Caco-2 (cell line): ENCODE results near the gene COL4A2. TPM values are rescaled to one million over a fixed set of nuclear protein-coding genes. Genes with fewer than 3 reads are reported as not detected.

Experiments
- BruUV-seq: library from RNA; stranded (reverse); fragments of 400-500 nt; replicated peaks from 2 replicates; lab custom pipeline; 2021; lab: Mats Ljungman, UMichigan
- CTCF ChIA-PET: fragments of 300-600 bp; sonication (Branson Sonifier 250); formaldehyde crosslinking; loops from one replicate; lab custom pipeline; 2022; ENCODE audit warnings: antibody characterized with exemption; lab: Charles Lee
- POLR2A ChIA-PET: fragments of 300-600 bp; sonication (Branson Sonifier 250); formaldehyde crosslinking; loops from one replicate; lab custom pipeline; 2022; ENCODE audit warnings: antibody characterized with exemption; lab: Charles Lee
- DNase-seq, 2 experiments: peaks; one replicate each; pipeline versions ENCODE4 v3.0.0 to v3.0.0-alpha.2; 2020 to 2022
- H3K27me3 ChIP-seq: replicated peaks from 2 replicates; pipeline ENCODE4 v1.6.0; 2011; ENCODE audit warnings: low read length; ENCODE audit not compliant: control insufficient read depth, insufficient read depth
- H3K36me3 ChIP-seq: 2 replicates; pipeline ENCODE4 v1.5.1; 2011; ENCODE audit warnings: low read length; ENCODE audit not compliant: control insufficient read depth, insufficient read depth
- H3K4me1 ChIP-seq: fragments of 250-450 bp; sonication (Bioruptor Pico); 2 replicates; pipeline ENCODE4 v1.5.1; 2020; ENCODE audit warnings: mild to moderate bottlenecking
- H3K4me3 ChIP-seq: 2 replicates; pipeline ENCODE4 v1.5.1; 2011; ENCODE audit warnings: low read depth, mild to moderate bottlenecking, control low read depth, low read length
- H3K9me3 ChIP-seq: fragments of 250-450 bp; sonication (Bioruptor Pico); 2 replicates; pipeline ENCODE4 v1.5.1; 2020; ENCODE audit warnings: mild to moderate bottlenecking, moderate library complexity
- H3K27ac Mint-ChIP-seq: one replicate; pipeline ENCODE4 v1.8.0; 2022; ENCODE audit warnings: mixed read lengths; ENCODE audit not compliant: unreplicated experiment
- H3K27me3 Mint-ChIP-seq: one replicate; pipeline ENCODE4 v1.8.0; 2022; ENCODE audit warnings: mixed read lengths; ENCODE audit not compliant: insufficient read depth, unreplicated experiment
- H3K36me3 Mint-ChIP-seq: one replicate; pipeline ENCODE4 v1.8.0; 2022; ENCODE audit warnings: mild to moderate bottlenecking, mixed read lengths; ENCODE audit not compliant: insufficient read depth, unreplicated experiment
- H3K4me1 Mint-ChIP-seq: one replicate; pipeline ENCODE4 v1.8.0; 2022; ENCODE audit warnings: low read depth, mixed read lengths; ENCODE audit not compliant: unreplicated experiment
- H3K4me3 Mint-ChIP-seq: one replicate; pipeline ENCODE4 v1.8.0; 2022; ENCODE audit warnings: mild to moderate bottlenecking, moderate library complexity, mixed read lengths; ENCODE audit not compliant: unreplicated experiment
- H3K9me3 Mint-ChIP-seq: one replicate; pipeline ENCODE4 v1.8.0; 2022; ENCODE audit warnings: mixed read lengths; ENCODE audit not compliant: unreplicated experiment
- CTCF ChIP-seq, 2 experiments: fragments of 200-600 bp in 1 of 2; IDR thresholded peaks; 1 replicate in 1 of 2; 2 replicates in 1 of 2; pipeline versions ENCODE4 v1.5.1 to v1.8.0; 2011 to 2022; ENCODE audit warnings: antibody characterized with exemption in 1 of 2, control low read depth in 1 of 2, inconsistent platforms in 1 of 2, low read depth in 1 of 2, low read length in 1 of 2, mild to moderate bottlenecking in 1 of 2, moderate library complexity in 1 of 2; ENCODE audit not compliant: insufficient read depth in 1 of 2, severe bottlenecking in 1 of 2, unreplicated experiment in 1 of 2
- intact Hi-C: fragments of 100-400 bp; cut with micrococcal nuclease; formaldehyde crosslinking; loops from one replicate; pipeline ENCODE4 v1.10.0; 2022; ENCODE audit not compliant: unreplicated experiment
- total RNA-seq: library from RNA; stranded (reverse); gene quantifications from 2 replicates; pipeline ENCODE4 v1.2.3, GENCODE V29; 2022

Gene COL4A2
- total RNA-seq, 1 experiment from 2014 or later, result 19.2 TPM

GRCh38 chr13:110301083-110301482 lies 6.0 kb upstream of the COL4A2 start:
- H3K27ac Mint-ChIP-seq, result no peak overlapping the region
- no peaks in the 10 kb centered on the region for H3K36me3 Mint-ChIP-seq

GRCh38 chr13:110301606-110302553 lies 5.2 kb upstream of the COL4A2 start:
- intact Hi-C loops, result no loop called here
- Histone ChIP-seq H3K36me3 (no peaks in the 10 kb centered on the region), H3K4me3 (no peak overlapping the region), H3K27me3 (no peaks in the 10 kb centered on the region), H3K4me1 (peaks cover 8% of the 10 kb centered on the region), H3K9me3 (no peaks in the 10 kb centered on the region)
- Mint-ChIP-seq H3K27ac (no peak overlapping the region), H3K9me3 (peaks cover 12% of the 10 kb centered on the region), H3K36me3 (no peaks in the 10 kb centered on the region), H3K27me3 (no peaks in the 10 kb centered on the region), H3K4me1 (peaks cover 29% of the 10 kb centered on the region), H3K4me3 (no peak overlapping the region)
- POLR2A ChIA-PET, result no interaction called here
- CTCF ChIA-PET, result no interaction called here
- no TSS peak for BruUV-seq
- no peak for TF ChIP-seq CTCF (IDR thresholded peaks at IDR 0.05; ENCODE audit: insufficient read depth in 1 of 2, low read depth in 1 of 2, low read length in 1 of 2, severe bottlenecking in 1 of 2, unreplicated experiment in 1 of 2)
- DNase-seq, result no peak

More at GRCh38 chr13:110301083-110301482, 6.0 kb upstream of the COL4A2 start:
- intact Hi-C loops, result no loop called here
- Mint-ChIP-seq H3K9me3 (peaks cover 12% of the 10 kb centered on the region), H3K27me3 (no peaks in the 10 kb centered on the region), H3K4me3 (no peak overlapping the region), H3K4me1 (peaks cover 29% of the 10 kb centered on the region)
- no peak for TF ChIP-seq CTCF (IDR thresholded peaks at IDR 0.05; ENCODE audit: insufficient read depth in 1 of 2, low read depth in 1 of 2, low read length in 1 of 2, severe bottlenecking in 1 of 2, unreplicated experiment in 1 of 2)
- no TSS peak for BruUV-seq
- no peaks in the 10 kb centered on the region for H3K36me3 ChIP-seq
- no peak for DNase-seq
- no peaks in the 10 kb centered on the region for H3K9me3 ChIP-seq
- H3K4me3 ChIP-seq, result no peak overlapping the region
- no peaks in the 10 kb centered on the region for H3K27me3 ChIP-seq
- CTCF ChIA-PET, result interaction anchor here (0.8 kb wide), 1 partner anchor 11 kb away, joined by 3 read pairs; no protein-coding TSS in a partner anchor
- H3K4me1 ChIP-seq, result peaks cover 8% of the 10 kb centered on the region
- POLR2A ChIA-PET, result no interaction called here

- CTCF ChIA-PET, result no interaction called here
- intact Hi-C loops, result no loop called here
- H3K4me3 ChIP-seq, result no peak overlapping the region
- H3K27me3 ChIP-seq, result no peaks in the 10 kb centered on the region
- DNase-seq, result no peak
- no peak overlapping the region for H3K4me3 Mint-ChIP-seq
- TF ChIP-seq CTCF (IDR thresholded peaks at IDR 0.05; ENCODE audit: insufficient read depth in 1 of 2, low read depth in 1 of 2, low read length in 1 of 2, severe bottlenecking in 1 of 2, unreplicated experiment in 1 of 2), result no peak
- H3K36me3 Mint-ChIP-seq, result peaks cover 1% of the 10 kb centered on the region
- no peaks in the 10 kb centered on the region for H3K9me3 ChIP-seq
- no peaks in the 10 kb centered on the region for H3K36me3 ChIP-seq
- H3K27me3 Mint-ChIP-seq, result no peaks in the 10 kb centered on the region
- H3K27ac Mint-ChIP-seq, result no peak overlapping the region
- POLR2A ChIA-PET, result no interaction called here
- peaks cover 29% of the 10 kb centered on the region for H3K4me1 Mint-ChIP-seq
- H3K9me3 Mint-ChIP-seq, result peaks cover 12% of the 10 kb centered on the region
- BruUV-seq, result no TSS peak
- peaks cover 8% of the 10 kb centered on the region for H3K4me1 ChIP-seq
Measured at GRCh38 chr13:110302997-110303396, 4.1 kb upstream of the COL4A2 start.
